Gastrocnemius medialis (tissue), 4 donors: ENCODE data around the gene OAS3. TPM values are rescaled to one million over a fixed set of nuclear protein-coding genes. Genes with fewer than 3 reads are reported as not detected.

Experiments used
- ATAC-seq, 2 donors: fragments of 150-250 bp; one replicate each; pipeline ENCODE4 v1.9.1; 2016
- DNase-seq, 2 donors: peaks; one replicate each; pipeline ENCODE4 v3.0.0-alpha.2; 2019
- H3K27ac ChIP-seq, 4 donors: fragments of 200-600 bp; sonication (generic); 1 replicate in 1 of 4; 2 replicates in 3 of 4; pipeline ENCODE4 v1.5.1; 2016 to 2018; ENCODE audit warnings: mild to moderate bottlenecking in 2 of 4, moderate library complexity in 1 of 4
- H3K27me3 ChIP-seq, 3 donors: fragments of 200-600 bp; sonication (generic) in 2 of 3; 1 replicate in 1 of 3; 2 replicates in 2 of 3; pipeline versions ENCODE4 v1.5.1 to v1.6.0; 2016 to 2019; ENCODE audit warnings: mild to moderate bottlenecking in 1 of 3, moderate library complexity in 1 of 3
- H3K36me3 ChIP-seq, 2 donors: fragments of 200-600 bp; sonication (generic) in 1 of 2; one replicate each; pipeline ENCODE4 v1.5.1; 2017 to 2018
- H3K4me1 ChIP-seq, 2 donors: fragments of 200-600 bp; sonication (generic) in 1 of 2; one replicate each; pipeline ENCODE4 v1.5.1; 2016 to 2017; ENCODE audit warnings: mild to moderate bottlenecking in 2 of 2
- H3K4me3 ChIP-seq, 4 donors: fragments of 200-600 bp; sonication (generic) in 3 of 4; 1 replicate in 1 of 4; 2 replicates in 3 of 4; pipeline ENCODE4 v1.5.1; 2016 to 2019; ENCODE audit warnings: mild to moderate bottlenecking in 2 of 4
- H3K9me3 ChIP-seq, 3 donors: fragments of 200-600 bp; sonication (generic) in 2 of 3; 1 replicate in 1 of 3; 2 replicates in 2 of 3; pipeline ENCODE4 v1.5.1; 2016 to 2019
- CTCF ChIP-seq, 5 experiments: fragments of 450-650 bp in 3 of 5; fragments of 200-600 bp in 2 of 5; sonication (generic) in 2 of 5; IDR thresholded peaks in 4 of 5; conservative IDR thresholded peaks in 1 of 5; 1 replicate in 4 of 5; 2 replicates in 1 of 5; pipeline ENCODE4 v1.5.1; 2016 to 2019; ENCODE audit warnings: antibody characterized with exemption in 5 of 5, mild to moderate bottlenecking in 3 of 5, moderate library complexity in 3 of 5
- POLR2A ChIP-seq, 2 donors: fragments of 450-650 bp; IDR thresholded peaks; one replicate each; pipeline ENCODE4 v1.6.1; 2017; ENCODE audit warnings: antibody characterized with exemption in 2 of 2, mild to moderate bottlenecking in 2 of 2, moderate library complexity in 2 of 2
- in situ Hi-C, 4 donors: fragments of 200-750 bp; cut with MboI; loops; one replicate each; pipeline versions ENCODE4 v1.15.0 to v1.8.0; 2017; ENCODE audit warnings: low sequenced_read_pairs in 4 of 4
- intact Hi-C: fragments of 100-400 bp; cut with DNase I; formaldehyde crosslinking; loops from one replicate; pipeline ENCODE4 v1.15.1; 2023; ENCODE audit warnings: low total_unique reads
- total RNA-seq, 4 donors: library from RNA; depleted of rRNA; stranded (reverse); fragments of >200 nt; gene quantifications; one replicate each; pipeline versions ENCODE4 v1.1.0 to v1.2.3, GENCODE V29; 2016

Gene OAS3
- total RNA-seq, 4 donors from 2014 or later = 1.4 to 5.3 (median 4.2) TPM

GRCh38 chr12:112904571-112904970, 33.7 kb upstream of the OAS3 start:
- in situ Hi-C loops (no loop called here), intact Hi-C loops (no loop called here)
- TF ChIP-seq POLR2A (IDR thresholded peaks at IDR 0.05) = no peak
- no peak for TF ChIP-seq CTCF (IDR thresholded peaks at IDR 0.05 in 4 of 5, conservative IDR thresholded peaks at IDR 0.05 in 1 of 5)
- no peak overlapping the region for H3K4me3 ChIP-seq
- H3K27ac ChIP-seq = no peak overlapping the region
- no peaks in the 10 kb centered on the region for H3K4me1 ChIP-seq
- no peaks in the 10 kb centered on the region for H3K36me3 ChIP-seq
- ATAC-seq (no peak), DNase-seq (no peak)
- no peaks in the 10 kb centered on the region for H3K27me3 ChIP-seq
- no peaks in the 10 kb centered on the region for H3K9me3 ChIP-seq

GRCh38 chr12:112905451-112906089, 32.7 kb upstream of the OAS3 start:
- TF ChIP-seq CTCF (IDR thresholded peaks at IDR 0.05 in 4 of 5, conservative IDR thresholded peaks at IDR 0.05 in 1 of 5) (no peak), POLR2A (IDR thresholded peaks at IDR 0.05) (no peak)
- no peaks in the 10 kb centered on the region for H3K4me1 ChIP-seq
- in situ Hi-C loops = no loop called here
- H3K36me3 ChIP-seq = no peaks in the 10 kb centered on the region
- intact Hi-C loops = no loop called here
- H3K27ac ChIP-seq = no peak overlapping the region
- H3K9me3 ChIP-seq = no peaks in the 10 kb centered on the region
- H3K27me3 ChIP-seq = no peaks in the 10 kb centered on the region
- ATAC-seq (no peak), DNase-seq (no peak)
- no peak overlapping the region for H3K4me3 ChIP-seq

- Histone ChIP-seq H3K9me3 (no peaks in the 10 kb centered on the region), H3K4me3 (peak within 1 kb of the TSS; percentile 21 to 51 (median 46)), H3K36me3 (no peaks in the 10 kb centered on the region), H3K27me3 (no peaks in the 10 kb centered on the region), H3K4me1 (no peaks in the 10 kb centered on the region), H3K27ac (peak within 1 kb of the TSS in 3 of 4 donors; percentile 2 to 49 (median 8))
- intact Hi-C loops (no loop called here), in situ Hi-C loops (no loop called here)
- ATAC-seq (peak; percentile 39 to 61), DNase-seq (no peak)
- TF ChIP-seq POLR2A (IDR thresholded peaks at IDR 0.05) = no peak
- no peak for TF ChIP-seq CTCF (IDR thresholded peaks at IDR 0.05 in 4 of 5, conservative IDR thresholded peaks at IDR 0.05 in 1 of 5)
These were observed 31.4 kb upstream of the OAS3 start, which contains the start of gene OAS1 for GRCh38 chr12:112906712-112907414. Gene OAS1, plus strand, starts transcription at chr12:112906962. Its CDS starts 78 bp downstream, at chr12:112907040.

- no peaks in the 10 kb centered on the region for H3K4me1 ChIP-seq
- peak in 1 of 2 donors; percentile 13 for DNase-seq
- intact Hi-C loops = no loop called here
- in situ Hi-C loops = no loop called here
- peak overlapping the region in 2 of 4 donors; percentile 8 to 49 for H3K27ac ChIP-seq
- peak in 1 of 2 donors; percentile 18 for ATAC-seq
- H3K36me3 ChIP-seq = no peaks in the 10 kb centered on the region
- H3K27me3 ChIP-seq = no peaks in the 10 kb centered on the region
- peaks cover 0 to 4% (median 0%) of the 10 kb centered on the region in 3 donors for H3K9me3 ChIP-seq
- peak overlapping the region; percentile 21 to 51 (median 46) for H3K4me3 ChIP-seq
- TF ChIP-seq POLR2A (IDR thresholded peaks at IDR 0.05) (no peak), CTCF (IDR thresholded peaks at IDR 0.05 in 4 of 5, conservative IDR thresholded peaks at IDR 0.05 in 1 of 5) (no peak)
These were observed 30.7 kb upstream of the OAS3 start for GRCh38 chr12:112907415-112908157.
